ENCODE results near the gene C6orf141. TPM values are rescaled to one million over a fixed set of nuclear protein-coding genes. Genes with fewer than 3 reads are reported as not detected.

C6orf141 gene
- total and polyA plus RNA-seq, 2 of the 8 experiments (the other 6 are each of a cell fraction or from before 2014, with no cell fraction given): 7.6 to 16.1 TPM

- no peaks in the 10 kb centered on the region for H3K4me1 ChIP-seq (replicated peaks in 1 of 4; ENCODE audit: control insufficient read depth in 3 of 4, insufficient read depth in 4 of 4, low read length in 3 of 4)
- H4K5ac ChIP-seq (ENCODE audit: insufficient read length, low read depth, low read length): no peak overlapping the region
- H2BK120ac ChIP-seq (replicated peaks; ENCODE audit: low read depth, low read length): no peak overlapping the region
- ChIA-PET POLR2A (ENCODE audit: partially characterized antibody) (no interaction called here), CTCF (ENCODE audit: partially characterized antibody) (interaction anchor here (2.0 to 3.1 kb wide), 2 partner anchors 14 to 105 kb away, joined by 4 to 14 read pairs; no protein-coding TSS in a partner anchor)
- no peaks in the 10 kb centered on the region for H3K79me2 ChIP-seq (ENCODE audit: control insufficient read depth in 1 of 2, insufficient read depth in 2 of 2, low read length in 2 of 2)
- H3K9me3 ChIP-seq (ENCODE audit: insufficient read depth in 2 of 2, low read depth in 1 of 2, low read length in 1 of 2): no peaks in the 10 kb centered on the region
- H3K4me2 ChIP-seq (ENCODE audit: insufficient read depth in 1 of 2, low read depth in 2 of 2, low read length in 2 of 2): no peak overlapping the region
- no peak overlapping the region for H2AK5ac ChIP-seq (ENCODE audit: low read depth, low read length)
- no peak overlapping the region for H4K8ac ChIP-seq (ENCODE audit: extremely low read depth, insufficient read depth, low read length)
- H3K14ac ChIP-seq (ENCODE audit: insufficient read length): no peak overlapping the region
- H3K9ac ChIP-seq (replicated peaks in 1 of 4; ENCODE audit: extremely low read depth in 1 of 4, low read depth in 3 of 4, low read length in 3 of 4): no peak overlapping the region
- no peak overlapping the region for H4K91ac ChIP-seq (replicated peaks; ENCODE audit: insufficient read length, low read length)
- no peaks in the 10 kb centered on the region for H3K79me1 ChIP-seq (ENCODE audit: low read depth, low read length)
- no peak overlapping the region for H3K56ac ChIP-seq (replicated peaks; ENCODE audit: insufficient read length, low read depth, low read length)
- FAIRE-seq (no peak), DNase-seq (ENCODE audit: low read depth in 1 of 2, low spot score in 2 of 2) (no peak)
- no peak overlapping the region for H2BK12ac ChIP-seq (ENCODE audit: low read depth, low read length)
- H3K27ac ChIP-seq (ENCODE audit: low read depth, low read length): no peak overlapping the region
- no peak overlapping the region for H2AFZ ChIP-seq (ENCODE audit: low read length)
- no peak overlapping the region for H2BK15ac ChIP-seq (ENCODE audit: low read length)
- no peaks in the 10 kb centered on the region for H3K23me2 ChIP-seq (ENCODE audit: low read depth, low read length)
- no peak overlapping the region for H3K4ac ChIP-seq (replicated peaks; ENCODE audit: insufficient read length, low read depth, low read length)
- no peak overlapping the region for H2BK5ac ChIP-seq (ENCODE audit: low read depth, low read length)
- no peak overlapping the region for H3K23ac ChIP-seq (ENCODE audit: insufficient read length)
- H3K18ac ChIP-seq (ENCODE audit: extremely low read depth, low read length): no peak overlapping the region
- H2BK20ac ChIP-seq (ENCODE audit: low read length): no peak overlapping the region
- H4K20me1 ChIP-seq (replicated peaks in 1 of 2; ENCODE audit: control insufficient read depth in 1 of 2, insufficient read depth in 2 of 2, low read length in 2 of 2): no peaks in the 10 kb centered on the region
- H3K4me3 ChIP-seq (ENCODE audit: extremely low read depth in 1 of 4, insufficient read depth in 2 of 4, low read depth in 3 of 4, low read length in 4 of 4): no peak overlapping the region
- 88% methylated on average over 2 of the region's 2 CpGs; no CpG with 5 or more reads in 1 of the 2 experiments for WGBS, 2 experiments (ENCODE audit: extremely low coverage in 1 of 2, insufficient coverage in 1 of 2, insufficient read length in 1 of 2, insufficient replicate concordance in 2 of 2, low coverage in 1 of 2, low lambda C conversion rate in 2 of 2, missing lambda C conversion rate in 1 of 2)
- H3K27me3 ChIP-seq (replicated peaks in 1 of 4; ENCODE audit: control insufficient read depth in 3 of 4, extremely low read depth in 1 of 4, insufficient read depth in 3 of 4, low read length in 3 of 4): no peaks in the 10 kb centered on the region
- no peaks in the 10 kb centered on the region for H3K36me3 ChIP-seq (ENCODE audit: control insufficient read depth in 2 of 4, insufficient read depth in 4 of 4, low read length in 3 of 4)
- TF ChIP-seq TCF12 (IDR thresholded peaks at IDR 0.05; ENCODE audit: low read depth, low read length) (no peak), USF2 (IDR thresholded peaks at IDR 0.05; ENCODE audit: low read length) (no peak), NRF1 (IDR thresholded peaks at IDR 0.05; ENCODE audit: low read depth, low read length) (no peak), RNF2 (IDR thresholded peaks at IDR 0.05; ENCODE audit: borderline replicate concordance, low read depth, low read length, missing control alignments, poor library complexity, severe bottlenecking) (no peak), EZH2 (IDR thresholded peaks at IDR 0.05; ENCODE audit: low read depth, low read length, severe bottlenecking) (no peak), SIRT6 (IDR thresholded peaks at IDR 0.05; ENCODE audit: low read length) (no peak), RAD21 (IDR thresholded peaks at IDR 0.05 in 1 of 2, conservative IDR thresholded peaks at IDR 0.05 in 1 of 2; ENCODE audit: low read depth in 2 of 2, low read length in 2 of 2) (no peak), KDM5A (IDR thresholded peaks at IDR 0.05; ENCODE audit: low read length) (no peak)
Observed at GRCh38 chr6:49517919-49518318, 32.5 kb upstream of the C6orf141 start.
